Hippocampal formation (tissue), 2 donors: ENCODE results near the gene PODNL1.

Experiments
- DNase-seq, 2 donors: peaks; one replicate each; lab custom pipeline; 2025; lab: John Stamatoyannopoulos, UW

Gene PODNL1

DNA sequence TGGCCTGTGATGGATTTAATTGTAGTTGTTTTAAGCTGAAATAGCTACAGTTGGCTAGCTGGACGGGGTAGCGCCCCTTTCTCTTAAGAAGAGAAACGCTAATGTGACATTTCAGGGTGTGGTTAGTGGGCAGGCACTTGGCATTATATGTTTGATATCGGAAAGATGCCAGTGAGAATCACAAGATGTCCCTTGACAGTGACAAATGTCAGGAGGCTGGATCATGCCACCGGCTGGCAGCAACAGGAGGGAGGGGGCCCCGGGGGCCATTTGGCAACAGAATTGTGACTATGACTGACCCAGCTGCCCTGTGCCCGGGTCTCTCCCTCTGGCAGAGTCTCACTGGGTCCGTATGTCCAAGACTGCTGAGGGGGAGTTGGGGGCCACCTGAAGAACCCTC is 18.8 kb upstream of the PODNL1 start:
- no peak for DNase-seq

- no peak for DNase-seq
Measured at GRCh38 chr19:13956365-13956744, 18.1 kb upstream of the PODNL1 start.

DNA sequence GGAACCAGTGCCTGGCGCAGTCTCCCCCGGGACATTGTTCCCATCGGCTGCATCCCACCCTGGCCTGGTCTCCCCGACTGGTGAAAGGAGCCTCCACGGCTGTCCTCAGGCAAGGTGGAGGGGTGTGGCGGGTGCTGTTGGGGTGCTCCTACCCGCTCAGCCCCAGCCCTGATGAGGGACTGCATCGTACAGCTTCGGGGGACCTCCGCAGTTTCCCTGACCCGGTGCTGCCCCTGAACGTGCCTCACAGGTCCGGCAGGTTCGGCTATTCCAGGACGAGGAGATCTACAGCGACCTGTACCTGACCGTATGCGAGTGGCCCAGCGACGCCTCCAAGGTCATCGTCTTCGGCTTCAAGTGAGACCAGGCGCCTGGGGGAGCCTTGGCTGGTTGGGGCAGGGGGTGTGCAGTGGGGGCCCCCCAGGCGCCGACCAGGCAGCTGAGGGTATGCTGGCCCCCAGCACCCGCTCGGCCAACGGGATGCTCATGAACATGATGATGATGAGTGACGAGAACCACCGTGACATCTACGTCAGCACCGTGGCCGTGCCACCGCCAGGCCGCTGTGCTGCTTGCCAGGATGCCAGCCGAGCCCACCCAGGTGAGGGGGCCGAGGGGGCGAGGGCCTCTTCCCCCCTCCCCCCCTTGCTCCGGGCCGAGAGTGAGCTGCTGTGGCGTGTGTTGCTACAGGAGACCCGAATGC is 17.6 kb upstream of the PODNL1 start:
- no peak for DNase-seq

DNA sequence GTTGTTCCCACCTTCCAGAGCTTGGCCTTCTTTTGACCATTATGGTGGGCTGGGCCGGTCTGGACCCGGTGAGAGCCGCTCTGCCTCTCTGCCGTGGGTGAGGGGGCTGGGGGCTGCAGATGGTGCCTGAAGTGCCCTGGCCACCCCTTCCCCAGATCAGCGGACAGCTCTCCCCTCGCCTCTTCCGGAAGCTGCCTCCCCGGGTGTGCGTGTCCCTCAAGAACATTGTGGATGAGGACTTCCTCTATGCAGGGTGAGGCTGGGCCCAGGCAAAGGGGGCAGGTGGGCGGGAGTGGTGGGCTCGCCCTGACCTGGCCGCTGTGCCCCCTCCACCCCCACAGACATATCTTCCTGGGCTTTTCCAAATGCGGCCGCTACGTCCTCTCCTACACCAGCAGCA is 16.0 kb upstream of the PODNL1 start:
- no peak for DNase-seq

DNA sequence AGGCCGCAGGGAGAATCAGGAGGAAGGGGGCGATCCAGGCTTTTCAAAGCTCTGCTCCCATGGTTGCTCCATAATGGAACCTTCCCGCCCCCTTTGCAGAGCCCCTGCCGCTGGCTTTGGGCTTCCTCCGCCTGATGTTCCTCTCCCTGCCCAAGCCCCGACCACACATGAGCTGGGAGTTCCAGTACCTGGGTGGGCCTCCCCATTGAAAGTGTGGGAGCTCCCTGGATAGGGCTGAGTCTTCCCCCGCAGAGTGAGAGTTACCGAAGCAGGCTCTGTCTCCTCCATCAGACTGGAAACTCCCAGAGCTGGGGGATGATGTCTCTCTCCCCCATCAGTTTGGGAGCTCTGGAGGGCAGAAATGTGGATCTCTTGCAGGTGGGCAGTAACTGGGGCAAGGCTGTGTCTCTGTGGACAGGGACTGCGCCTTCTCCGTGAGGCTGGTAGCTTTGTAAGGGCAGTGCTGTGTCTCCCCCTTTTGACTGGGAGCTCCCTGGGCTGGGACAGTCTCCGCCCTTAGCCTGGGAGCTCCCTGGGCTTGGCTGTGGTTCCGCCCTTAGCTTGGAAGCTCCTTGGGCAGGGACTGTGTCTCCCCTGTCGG is 14.8 kb upstream of the PODNL1 start:
- DNase-seq: no peak

GRCh38 chr19:13952154-13952930 is 14.1 kb upstream of the PODNL1 start, which contains the start of gene DCAF15:
DCAF15 (plus strand) TSS chr19:13952509; CDS start chr19:13952513, 4 bp downstream.
- peak; percentile 99 for DNase-seq

DNA sequence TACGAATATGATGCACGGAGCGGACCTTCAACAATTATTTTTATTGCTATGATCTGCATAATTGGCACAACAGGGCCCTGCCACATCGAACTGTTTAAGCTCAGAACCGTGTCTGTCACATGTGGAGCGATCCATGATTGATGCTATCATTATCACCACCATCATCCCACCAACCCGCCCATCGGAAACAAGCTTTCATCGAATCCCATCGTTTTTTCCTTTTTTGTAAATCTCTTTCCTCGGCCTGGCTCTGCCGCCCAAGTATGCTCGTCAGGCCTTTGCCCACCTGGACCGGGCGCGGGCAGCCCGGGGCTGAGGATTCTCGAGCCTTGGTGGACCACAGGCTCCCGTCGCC is 13.6 kb upstream of the PODNL1 start:
- no peak for DNase-seq

DNA sequence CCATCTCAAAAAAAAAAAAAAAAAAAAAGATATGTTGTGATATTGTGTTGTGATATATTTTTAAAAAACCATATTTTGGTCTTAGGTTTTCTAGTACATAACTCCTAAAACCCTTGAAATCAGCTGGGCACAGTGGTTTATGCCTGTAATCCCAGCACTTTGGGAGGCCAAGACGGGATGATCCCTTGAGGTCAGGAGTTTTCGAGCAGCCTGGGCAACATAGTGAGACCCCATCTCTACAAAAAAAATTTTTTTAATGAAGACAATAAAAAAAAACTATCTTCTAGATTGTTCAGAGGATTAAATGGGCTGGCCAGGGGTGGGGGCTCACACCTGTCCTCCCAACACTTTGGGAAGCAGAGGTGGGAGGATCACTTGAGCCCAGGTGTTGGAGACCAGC is 12.8 kb upstream of the PODNL1 start:
- DNase-seq: no peak

GRCh38 chr19:13946414-13946813 is 8.2 kb upstream of the PODNL1 start:
- no peak for DNase-seq

- no peak for DNase-seq
Measured at GRCh38 chr19:13942023-13942684, 3.9 kb upstream of the PODNL1 start.

DNA sequence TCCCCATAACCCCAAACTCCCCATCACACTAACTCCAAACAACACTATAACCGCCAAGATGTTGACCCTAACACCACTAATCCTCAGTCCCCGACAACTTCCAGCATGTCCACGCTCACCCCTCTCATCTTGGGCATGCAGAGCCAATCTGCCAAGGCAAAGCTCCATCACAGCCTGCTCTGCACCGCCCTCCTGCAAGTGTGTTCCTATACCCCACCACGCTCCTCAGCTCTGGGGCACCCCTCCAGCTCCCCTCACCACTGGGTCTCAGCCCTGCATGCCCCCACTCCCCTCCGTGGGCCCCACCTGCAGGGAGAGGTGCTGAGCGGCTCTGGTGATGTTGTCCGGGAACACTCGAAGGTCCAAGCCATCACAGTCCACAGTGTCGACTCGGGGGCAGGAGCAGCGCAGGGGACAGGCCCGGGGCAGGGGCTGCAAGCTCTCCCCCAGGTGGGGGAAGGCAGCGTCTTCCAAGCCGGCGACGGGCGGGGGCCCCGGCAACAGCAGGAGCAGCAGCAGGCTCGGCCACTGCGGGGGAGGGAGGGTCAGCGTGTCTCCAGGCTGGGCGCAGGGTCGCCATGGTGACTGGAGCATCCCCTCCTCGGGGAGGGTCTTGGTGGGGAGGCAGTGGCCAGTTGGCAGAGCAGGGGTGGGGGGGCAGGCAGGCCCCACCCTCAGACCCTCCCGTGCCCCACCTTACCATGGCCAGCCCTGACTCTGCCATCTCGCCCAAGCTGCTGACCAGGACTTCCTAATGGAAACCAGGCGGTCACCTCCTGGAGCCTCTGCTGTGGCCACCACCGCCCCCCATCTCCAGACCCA is 527 bp downstream of the PODNL1 start:
- DNase-seq: no peak

GRCh38 chr19:13935765-13936510 is 2.3 kb downstream of the PODNL1 start:
- no peak for DNase-seq

- no peak for DNase-seq
Measured at GRCh38 chr19:13934785-13935109, 3.5 kb downstream of the PODNL1 start.

GRCh38 chr19:13932911-13933393 is 5.3 kb downstream of the PODNL1 start:
- DNase-seq: no peak

GRCh38 chr19:13932149-13932637 is 6.0 kb downstream of the PODNL1 start:
- no peak for DNase-seq

DNA sequence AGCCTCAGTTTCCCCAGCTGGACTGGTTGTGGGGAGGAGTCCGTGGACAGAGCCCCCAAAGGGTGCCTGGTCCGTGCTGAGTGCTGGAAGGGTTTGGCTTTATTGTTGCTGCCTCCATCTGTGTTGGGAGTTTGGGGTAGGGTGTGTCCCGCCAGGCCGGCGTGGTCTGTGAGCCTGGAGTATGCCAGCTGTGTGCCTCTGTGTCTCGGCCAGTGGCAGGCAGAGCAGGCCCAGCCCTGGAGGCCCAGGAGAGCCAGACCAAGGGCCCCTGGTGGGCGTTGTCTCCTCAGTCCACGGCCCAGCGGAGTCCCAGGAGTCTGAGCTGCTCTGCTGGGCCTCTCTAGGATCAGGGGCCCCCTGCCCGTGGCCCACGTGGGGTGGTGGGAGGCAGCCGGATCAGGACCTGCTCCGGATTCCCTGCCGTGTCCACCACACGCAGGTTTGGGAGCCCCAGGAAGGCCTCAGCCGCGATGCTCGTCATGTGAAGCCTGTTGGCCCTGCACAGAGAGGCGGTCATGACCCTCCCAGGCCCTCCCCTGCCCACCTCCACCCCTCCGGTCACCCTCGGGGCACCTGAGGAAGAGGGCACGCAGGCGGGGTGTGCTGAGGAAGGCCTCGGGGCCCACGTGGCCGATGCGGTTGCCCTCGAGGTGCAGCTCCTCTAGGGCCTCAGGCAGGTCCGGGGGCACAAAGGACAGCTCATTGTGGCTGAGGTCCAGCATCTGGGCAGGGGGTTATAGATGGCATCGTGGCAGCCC is 6.6 kb downstream of the PODNL1 start:
- no peak for DNase-seq

- no peak for DNase-seq
Measured at GRCh38 chr19:13930402-13930801, 7.8 kb downstream of the PODNL1 start.

DNA sequence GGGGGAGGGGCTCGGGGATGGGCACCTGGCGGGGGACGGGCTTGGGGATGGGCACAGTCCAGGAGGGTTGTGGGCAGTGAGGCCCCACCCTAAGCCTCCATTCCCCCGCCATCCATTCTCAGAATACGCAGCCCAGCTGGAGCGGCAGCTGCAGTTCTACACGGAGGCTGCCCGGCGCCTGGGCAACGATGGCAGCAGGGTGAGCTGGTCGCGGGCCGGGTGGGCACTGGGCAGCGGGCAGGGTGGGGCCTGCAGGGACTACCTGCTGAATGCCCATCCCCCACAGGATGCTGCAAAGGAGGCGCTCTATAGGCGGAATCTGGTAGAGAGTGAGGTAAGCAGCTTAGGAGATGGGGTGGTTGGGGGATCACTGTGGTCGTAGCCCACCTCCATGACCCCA is 8.3 kb downstream of the PODNL1 start:
- DNase-seq: no peak

DNA sequence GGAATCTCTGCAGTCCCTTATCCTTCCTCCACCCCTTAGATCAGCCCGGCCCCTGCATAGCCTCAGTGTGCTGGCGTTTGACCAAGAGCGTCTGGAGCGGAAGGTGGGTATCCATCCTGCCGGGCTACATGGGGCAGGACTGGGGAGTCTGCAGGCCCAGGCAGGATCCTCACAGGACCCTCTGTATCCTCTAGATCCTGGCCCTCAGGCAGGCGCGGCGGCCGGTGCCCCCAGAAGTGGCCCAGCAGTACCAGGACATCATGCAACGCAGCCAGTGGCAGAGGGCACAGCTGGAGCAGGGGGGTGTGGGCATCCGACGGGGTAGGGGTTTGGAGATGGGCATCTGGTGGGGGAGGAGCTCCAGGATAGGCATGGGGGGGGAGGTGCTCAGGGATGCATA is 8.9 kb downstream of the PODNL1 start:
- DNase-seq: no peak

GRCh38 chr19:13926715-13927114 is 11.5 kb downstream of the PODNL1 start:
- no peak for DNase-seq
